HL-60 (cell line): Measurements from ENCODE around the gene BIRC7.

ENCODE experiments used
- POLR2AphosphoS5 ChIP-seq: IDR thresholded peaks from 2 replicates; pipeline ENCODE4 v1.6.1; 2012; ENCODE audit warnings: low read depth
- TF ChIP-seq, protein P1 (sequence below): IDR thresholded peaks from one replicate; pipeline ENCODE4 v1.5.1; 2011; ENCODE audit warnings: low read length, control low read depth, inconsistent platforms; ENCODE audit not compliant: insufficient read depth

DNA sequence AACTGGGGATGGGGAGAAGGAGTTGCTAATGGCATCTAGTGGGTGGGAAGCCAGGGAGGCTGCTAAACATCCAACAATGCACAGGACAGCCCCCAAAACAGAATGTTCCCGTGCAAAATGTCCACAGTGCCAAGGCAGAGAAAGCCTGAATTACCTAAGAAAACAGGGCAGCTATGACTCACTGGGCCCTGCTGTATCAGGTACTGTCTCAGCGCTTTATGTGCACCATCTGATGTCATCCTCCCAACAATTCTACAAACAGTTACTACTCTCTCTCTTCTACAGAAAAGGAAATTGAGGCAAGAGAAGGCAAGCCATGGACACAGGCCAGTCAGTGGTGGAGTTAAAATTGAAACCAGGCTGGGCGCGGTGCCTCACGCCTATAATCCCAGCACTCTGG is 22.9 kb upstream of the BIRC7 start:
- TF ChIP-seq POLR2AphosphoS5, result no peak
- TF ChIP-seq, protein P1, sequence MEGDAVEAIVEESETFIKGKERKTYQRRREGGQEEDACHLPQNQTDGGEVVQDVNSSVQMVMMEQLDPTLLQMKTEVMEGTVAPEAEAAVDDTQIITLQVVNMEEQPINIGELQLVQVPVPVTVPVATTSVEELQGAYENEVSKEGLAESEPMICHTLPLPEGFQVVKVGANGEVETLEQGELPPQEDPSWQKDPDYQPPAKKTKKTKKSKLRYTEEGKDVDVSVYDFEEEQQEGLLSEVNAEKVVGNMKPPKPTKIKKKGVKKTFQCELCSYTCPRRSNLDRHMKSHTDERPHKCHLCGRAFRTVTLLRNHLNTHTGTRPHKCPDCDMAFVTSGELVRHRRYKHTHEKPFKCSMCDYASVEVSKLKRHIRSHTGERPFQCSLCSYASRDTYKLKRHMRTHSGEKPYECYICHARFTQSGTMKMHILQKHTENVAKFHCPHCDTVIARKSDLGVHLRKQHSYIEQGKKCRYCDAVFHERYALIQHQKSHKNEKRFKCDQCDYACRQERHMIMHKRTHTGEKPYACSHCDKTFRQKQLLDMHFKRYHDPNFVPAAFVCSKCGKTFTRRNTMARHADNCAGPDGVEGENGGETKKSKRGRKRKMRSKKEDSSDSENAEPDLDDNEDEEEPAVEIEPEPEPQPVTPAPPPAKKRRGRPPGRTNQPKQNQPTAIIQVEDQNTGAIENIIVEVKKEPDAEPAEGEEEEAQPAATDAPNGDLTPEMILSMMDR, result no peak
